ENCODE results near the gene CAPNS1.
"Not testable (repeated sequence)": the region's sequence is repeated elsewhere in the genome, so short reads cannot be mapped to it uniquely, and the experiment has no call there.

The CAPNS1 gene

GRCh38 chr19:36151144-36152018 lies 11.5 kb downstream of the CAPNS1 start:
- DNase-seq: no peak

GRCh38 chr19:36152019-36152351 lies 12.1 kb downstream of the CAPNS1 start:
- no peak for DNase-seq

DNA sequence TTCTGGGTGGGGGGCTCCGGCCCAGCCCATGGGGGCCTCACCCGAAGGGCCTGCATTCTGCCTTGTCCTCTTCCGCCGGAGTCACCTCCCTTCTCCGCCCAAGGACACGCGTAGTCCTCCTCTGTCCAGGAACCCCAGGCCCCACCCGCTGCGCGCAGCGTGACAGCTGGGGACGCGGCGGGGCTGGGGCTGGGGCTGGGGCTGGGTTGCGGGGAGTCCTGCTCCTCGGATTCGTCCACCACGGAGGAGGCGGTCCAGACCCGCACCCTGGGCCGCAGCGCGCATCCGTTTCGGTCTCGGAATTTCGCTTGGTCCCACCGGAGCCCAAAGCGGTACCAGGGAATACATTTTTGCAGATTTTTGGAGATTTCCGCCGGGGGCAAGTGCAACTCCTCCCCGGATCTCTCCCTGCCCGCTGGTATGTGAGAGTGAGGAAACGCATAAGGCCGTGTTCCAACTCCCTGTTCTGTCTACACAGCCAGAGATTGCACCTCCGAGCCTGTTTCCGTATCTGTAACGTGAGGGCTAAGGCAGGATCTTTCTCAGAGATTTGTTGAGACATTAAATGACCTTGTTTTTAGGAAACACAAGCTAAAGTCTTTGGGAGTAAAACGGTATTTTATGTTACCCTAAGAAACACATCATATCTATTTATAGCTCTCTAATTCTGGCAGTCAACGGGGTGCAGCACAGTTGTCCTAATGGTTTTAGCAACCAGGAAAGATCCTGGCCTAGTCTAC lies 12.7 kb downstream of the CAPNS1 start, which contains the start of gene COX7A1:
TSS of gene COX7A1 (minus strand) at position 96 of the 740 bp plus-strand sequence. CDS start at position 56, 40 bp downstream.
- no peak for DNase-seq

DNA sequence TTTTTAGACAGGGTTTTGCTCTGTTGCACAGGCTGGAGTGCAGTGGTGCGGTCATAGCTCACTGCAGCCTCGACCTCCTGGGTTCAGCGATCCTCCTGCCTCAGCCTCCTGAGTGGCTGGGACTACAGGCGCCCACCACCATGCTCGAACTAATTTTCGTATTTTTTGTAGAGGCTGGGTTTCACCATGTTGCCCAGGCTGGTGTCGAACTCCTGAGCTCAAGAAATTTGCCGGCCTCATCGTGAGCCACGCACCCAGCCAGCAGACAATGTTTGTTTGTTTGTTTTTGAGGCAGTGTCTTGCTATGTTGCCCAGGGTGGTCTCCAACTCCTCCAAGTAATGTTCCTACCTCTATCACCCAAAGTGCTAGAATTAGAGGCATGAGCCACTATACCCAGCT lies 13.3 kb downstream of the CAPNS1 start:
- DNase-seq: no peak

- DNase-seq: no peak
Observed at GRCh38 chr19:36160821-36161596, 21.1 kb downstream of the CAPNS1 start.

GRCh38 chr19:36163813-36164212 lies 23.9 kb downstream of the CAPNS1 start:
- no peak for DNase-seq

GRCh38 chr19:36169084-36169760 lies 29.4 kb downstream of the CAPNS1 start:
- DNase-seq: no peak

- no peak for DNase-seq
Observed at GRCh38 chr19:36172852-36173251, 33.0 kb downstream of the CAPNS1 start.

DNA sequence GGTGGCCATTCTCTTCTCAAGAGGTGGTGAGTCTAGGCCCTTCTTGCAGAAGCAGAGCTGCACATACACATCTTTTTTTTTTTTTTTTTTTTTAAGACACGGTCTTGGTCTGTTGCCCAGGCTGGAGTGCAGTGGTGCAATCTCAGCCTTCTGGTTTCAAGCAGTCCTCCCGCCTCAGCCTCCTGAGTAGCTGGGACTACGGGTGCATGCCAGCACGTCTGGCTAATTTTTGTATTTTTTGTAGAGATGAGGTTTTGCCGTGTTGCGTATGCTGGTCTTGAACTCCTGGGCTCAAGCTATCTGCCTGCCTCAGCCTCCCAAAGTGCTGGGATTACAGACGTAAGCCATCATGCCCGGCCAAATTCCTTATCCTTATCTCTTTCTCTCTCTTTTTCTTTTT lies 34.0 kb downstream of the CAPNS1 start:
- not testable (repeated sequence) for DNase-seq

DNA sequence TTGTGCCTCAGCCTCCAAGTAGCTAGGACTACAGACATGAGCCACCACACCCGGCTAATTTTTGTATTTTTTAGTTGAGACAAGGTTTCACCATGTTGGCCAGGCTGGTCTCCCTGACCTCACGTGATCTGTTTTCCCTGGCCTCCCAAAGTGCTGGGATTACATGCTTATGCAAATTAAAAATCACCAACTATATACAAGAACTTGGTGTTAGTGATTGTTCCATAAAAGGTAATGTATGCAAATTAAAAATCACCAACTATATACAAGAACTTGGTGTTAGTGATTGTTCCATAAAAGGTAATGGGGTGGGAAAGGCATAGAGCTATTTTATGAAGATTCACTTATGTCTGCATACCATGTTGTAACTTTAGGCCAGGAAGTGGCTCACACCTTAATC lies 39.2 kb downstream of the CAPNS1 start:
- DNase-seq: not testable (repeated sequence)

GRCh38 chr19:36182612-36183244 lies 42.9 kb downstream of the CAPNS1 start:
- no peak for DNase-seq

- no peak for DNase-seq
Observed at GRCh38 chr19:36183245-36183628, 43.4 kb downstream of the CAPNS1 start.

DNA sequence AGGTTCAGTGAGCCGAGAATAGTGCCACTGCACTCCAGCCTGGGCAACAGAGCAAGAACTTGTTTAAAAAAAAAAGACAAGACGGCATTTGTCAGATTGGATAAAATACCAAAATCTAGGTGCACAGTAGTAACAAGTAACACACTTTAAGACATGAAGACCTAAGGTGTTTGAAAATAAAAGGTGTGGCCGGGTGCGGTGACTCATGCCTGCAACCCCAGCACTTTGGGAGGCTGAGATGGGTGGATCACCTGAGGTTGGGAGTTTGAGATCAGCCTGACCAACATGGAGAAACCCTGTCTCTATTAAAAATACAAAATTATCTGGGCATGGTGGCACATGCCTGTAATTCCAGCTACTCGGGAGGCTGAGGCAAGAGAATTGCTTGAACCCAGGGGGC lies 46.9 kb downstream of the CAPNS1 start:
- DNase-seq: not testable (repeated sequence)

DNA sequence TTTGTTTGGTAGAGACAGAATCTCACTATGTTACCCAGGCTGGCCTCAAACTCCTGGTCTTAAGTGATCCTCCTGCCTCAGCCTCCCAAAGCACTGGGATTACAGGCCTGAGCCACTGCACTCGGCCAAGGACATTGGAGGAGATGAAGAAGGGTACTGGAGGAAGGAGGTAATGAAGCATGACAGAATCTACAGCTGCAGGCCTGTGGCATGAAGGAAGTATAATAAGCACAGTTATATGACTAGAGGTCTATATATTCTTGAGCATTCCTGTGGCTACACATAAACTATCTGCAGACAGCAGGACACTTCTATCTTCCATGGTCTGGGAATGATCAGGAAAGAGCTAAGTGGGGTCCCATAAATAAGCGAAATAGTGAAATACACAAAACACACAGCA lies 56.4 kb downstream of the CAPNS1 start:
- no peak for DNase-seq

- no peak for DNase-seq
Observed at GRCh38 chr19:36198119-36198518, 58.3 kb downstream of the CAPNS1 start.
